ENCODE measurements around the gene TRAF3IP3. TPM values are rescaled to one million over a fixed set of nuclear protein-coding genes. Genes with fewer than 3 reads are reported as not detected.

TRAF3IP3 gene
- total and polyA plus RNA-seq, 2 donors (not counting 1 experiment from before 2014, with no cell fraction given): 262 to 344 TPM

DNA sequence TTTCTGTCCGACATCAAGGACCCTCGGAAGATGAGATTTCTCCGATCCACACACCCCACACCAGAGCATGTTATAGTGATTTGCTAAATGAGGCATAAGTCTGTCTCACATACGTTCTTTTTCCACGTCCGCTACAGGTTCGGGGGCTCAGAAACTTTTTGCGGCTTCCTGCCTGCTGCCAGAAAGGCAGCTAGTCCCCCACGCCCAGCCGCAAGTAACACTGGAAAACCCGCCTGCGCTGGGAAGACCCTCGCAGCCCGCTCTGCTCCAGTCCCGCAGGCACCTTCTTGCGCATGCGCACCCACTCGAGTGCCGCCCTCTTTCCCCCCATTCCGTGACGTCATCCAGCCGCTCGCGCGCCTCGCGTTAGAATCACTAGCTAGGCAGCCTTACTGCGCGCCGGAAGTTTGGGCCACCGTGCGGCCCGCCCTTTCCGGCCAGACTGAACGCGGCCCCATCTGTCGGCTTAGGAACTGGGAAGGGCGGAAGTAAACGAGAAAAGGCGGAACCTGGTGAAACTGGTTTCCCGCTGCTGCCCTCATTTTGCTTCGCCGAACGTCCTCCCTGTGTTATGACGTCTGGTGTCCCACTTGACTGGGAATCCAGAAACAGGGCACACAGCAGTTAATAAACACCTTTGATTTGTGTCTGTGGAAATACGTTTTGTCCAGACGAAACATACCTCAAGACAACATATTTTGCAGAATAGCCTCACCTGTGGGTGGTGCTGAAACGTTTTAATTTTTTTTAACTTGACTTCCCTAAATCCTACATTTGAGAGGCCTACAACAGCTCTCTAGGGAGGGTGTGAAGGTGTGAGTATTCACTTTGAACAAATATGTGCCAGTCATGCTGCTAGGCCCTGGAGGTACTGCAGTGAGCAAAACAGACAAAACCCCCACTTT, 28.7 kb downstream of the TRAF3IP3 start, which contains the start of gene C1orf74:
TSS of gene C1orf74 (minus strand) at position 295 of the 905 bp plus-strand sequence. CDS start 925 bp downstream, outside the sequence.
- TF ChIP-seq, protein P1, sequence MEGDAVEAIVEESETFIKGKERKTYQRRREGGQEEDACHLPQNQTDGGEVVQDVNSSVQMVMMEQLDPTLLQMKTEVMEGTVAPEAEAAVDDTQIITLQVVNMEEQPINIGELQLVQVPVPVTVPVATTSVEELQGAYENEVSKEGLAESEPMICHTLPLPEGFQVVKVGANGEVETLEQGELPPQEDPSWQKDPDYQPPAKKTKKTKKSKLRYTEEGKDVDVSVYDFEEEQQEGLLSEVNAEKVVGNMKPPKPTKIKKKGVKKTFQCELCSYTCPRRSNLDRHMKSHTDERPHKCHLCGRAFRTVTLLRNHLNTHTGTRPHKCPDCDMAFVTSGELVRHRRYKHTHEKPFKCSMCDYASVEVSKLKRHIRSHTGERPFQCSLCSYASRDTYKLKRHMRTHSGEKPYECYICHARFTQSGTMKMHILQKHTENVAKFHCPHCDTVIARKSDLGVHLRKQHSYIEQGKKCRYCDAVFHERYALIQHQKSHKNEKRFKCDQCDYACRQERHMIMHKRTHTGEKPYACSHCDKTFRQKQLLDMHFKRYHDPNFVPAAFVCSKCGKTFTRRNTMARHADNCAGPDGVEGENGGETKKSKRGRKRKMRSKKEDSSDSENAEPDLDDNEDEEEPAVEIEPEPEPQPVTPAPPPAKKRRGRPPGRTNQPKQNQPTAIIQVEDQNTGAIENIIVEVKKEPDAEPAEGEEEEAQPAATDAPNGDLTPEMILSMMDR (IDR thresholded peaks at IDR 0.05): no peak
- no peak for TF ChIP-seq EZH2 (IDR thresholded peaks at IDR 0.05; ENCODE audit: borderline replicate concordance, insufficient read depth, low read depth, low read length, poor library complexity, severe bottlenecking)
- H3K27ac Mint-ChIP-seq: peak within 1 kb of the TSS; percentile 95
- H3K4me3 Mint-ChIP-seq: peak within 1 kb of the TSS; percentile 92
- ChIA-PET CTCF (interaction anchor here (0.7 to 5.0 kb wide), 7 partner anchors 16 to 43 kb away, joined by 3 to 31 read pairs (median 6); partner anchors contain the start of genes TRAF3IP3 and UTP25), POLR2A (interaction anchor here (0.8 to 2.0 kb wide), 7 partner anchors 10 to 43 kb away, joined by 3 to 12 read pairs (median 3); partner anchors contain the start of genes IRF6, TRAF3IP3 and UTP25)
- Histone ChIP-seq H3K27me3 (replicated peaks in 1 of 4; ENCODE audit: control extremely low read depth in 1 of 4, control insufficient read depth in 3 of 4, insufficient read depth in 4 of 4, low read length in 3 of 4) (peaks cover 0 to 12% (median 1%) of the 10 kb centered on the region in 4 experiments), H3K27ac (ENCODE audit: low read length in 2 of 2) (peak within 1 kb of the TSS; percentile 86 to 90), H3K79me2 (ENCODE audit: control insufficient read depth, insufficient read depth, low read length) (peaks cover 4% of the 10 kb centered on the region), H3K9me3 (ENCODE audit: control extremely low read depth in 1 of 3, control insufficient read depth in 2 of 3, insufficient read depth in 1 of 3, low read length in 2 of 3) (peaks cover 0 to 3% (median 0%) of the 10 kb centered on the region in 3 donors), H3K4me3 (ENCODE audit: control extremely low read depth in 1 of 5, extremely low read depth in 1 of 5, insufficient read depth in 1 of 5, low read depth in 2 of 5, low read length in 4 of 5) (peak within 1 kb of the TSS; percentile 54 to 90 (median 79)), H3K4me2 (replicated peaks; ENCODE audit: low read depth, low read length, poor library complexity, severe bottlenecking) (peak within 1 kb of the TSS; percentile 82), H4K20me1 (ENCODE audit: control insufficient read depth, insufficient read depth, low read length, poor library complexity, severe bottlenecking) (no peaks in the 10 kb centered on the region), H2AFZ (ENCODE audit: insufficient read depth, low read depth, low read length, poor library complexity, severe bottlenecking) (peak within 1 kb of the TSS; percentile 87), H3K4me1 (ENCODE audit: control insufficient read depth in 2 of 2, insufficient read depth in 2 of 2, low read length in 2 of 2) (peaks cover 14 to 20% of the 10 kb centered on the region in 2 donors), H3K9ac (ENCODE audit: low read length) (peak within 1 kb of the TSS; percentile 75), H3K36me3 (replicated peaks in 1 of 2; ENCODE audit: control extremely low read depth in 1 of 2, control insufficient read depth in 1 of 2, extremely low read depth in 1 of 2, insufficient read depth in 2 of 2, low read length in 1 of 2) (peaks cover 0 to 32% of the 10 kb centered on the region in 2 experiments)
- DNase-seq: peak; percentile 99
- ATAC-seq (ENCODE audit: low read depth): peak; percentile 98
- WGBS (ENCODE audit: insufficient coverage): under 1% methylated on average over 43 of the region's 48 CpGs
- intact Hi-C loops (cut with micrococcal nuclease): loop anchor here (1.0 kb wide), 6 partner anchors 10 to 43 kb away; partner anchors contain the start of genes IRF6, TRAF3IP3 and UTP25
- H3K27me3 Mint-ChIP-seq: peaks cover 4% of the 10 kb centered on the region
- H3K9me3 Mint-ChIP-seq (ENCODE audit: insufficient read depth): peaks cover 2% of the 10 kb centered on the region
- H3K4me1 Mint-ChIP-seq: peaks cover 25% of the 10 kb centered on the region
